GM12878 (cell line): ENCODE measurements around the gene HAAO. TPM values are rescaled to one million over a fixed set of nuclear protein-coding genes. Genes with fewer than 3 reads are reported as not detected.

ENCODE experiments used
- ATAC-seq: fragments of 200-7000 bp; cut with Tn5 transposase; 3 replicates; pipeline ENCODE4 v1.9.1; 2020; ENCODE audit warnings: mild to moderate bottlenecking, moderate library complexity
- BruUV-seq: library from RNA; stranded (reverse); fragments of 400-500 nt; replicated peaks from 2 replicates; lab custom pipeline; 2021; lab: Mats Ljungman, UMichigan
- CTCF ChIA-PET: fragments of 300-600 bp; sonication (Branson Sonifier 250); formaldehyde crosslinking; extraction: SDS; loops from one replicate; lab custom pipeline; 2021; ENCODE audit warnings: inconsistent platforms; lab: Yijun Ruan, JAX
- POLR2A ChIA-PET: fragments of 350-600 bp; formaldehyde crosslinking; extraction: SDS; loops from one replicate; lab custom pipeline; 2021; ENCODE audit warnings: inconsistent platforms; lab: Charles Lee
- RAD21 ChIA-PET: fragments of 300-600 bp; sonication (Branson Sonifier 250); formaldehyde crosslinking; loops from one replicate; lab custom pipeline; 2023; ENCODE audit warnings: antibody characterized with exemption; ENCODE audit not compliant: unreplicated experiment; lab: Charles Lee
- SMC1A ChIA-PET: fragments of 300-600 bp; sonication (Branson Sonifier 250); formaldehyde crosslinking; loops from one replicate; lab custom pipeline; 2023; ENCODE audit not compliant: unreplicated experiment, uncharacterized antibody; lab: Charles Lee
- DNase-seq: peaks from one replicate; pipeline ENCODE4 v3.0.0-alpha.2; 2011; ENCODE audit warnings: low read depth, low spot score
- FAIRE-seq: peaks from 3 replicates; lab custom pipeline; 2011; peaks lifted over from hg19 to GRCh38; lab: Jason Lieb, UNC
- H2AFZ ChIP-seq: 2 replicates; pipeline ENCODE4 v1.6.0; 2011; ENCODE audit warnings: low read depth, low read length, control low read depth; ENCODE audit not compliant: control insufficient read depth
- H3K27ac ChIP-seq: 2 replicates; pipeline ENCODE4 v1.5.1; 2011; ENCODE audit warnings: control low read depth; ENCODE audit not compliant: control insufficient read depth, insufficient read depth
- H3K27me3 ChIP-seq, 2 experiments: replicated peaks in 1 of 2; 2 replicates each; pipeline versions ENCODE4 v1.6.0 to v1.6.1; 2011; ENCODE audit warnings: low read length in 1 of 2; ENCODE audit not compliant: control insufficient read depth in 2 of 2, insufficient read depth in 2 of 2
- H3K36me3 ChIP-seq, 2 experiments: 2 replicates each; pipeline ENCODE4 v1.5.1; 2011; ENCODE audit warnings: low read length in 1 of 2; ENCODE audit not compliant: control insufficient read depth in 2 of 2, insufficient read depth in 2 of 2
- H3K4me1 ChIP-seq: 2 replicates; pipeline ENCODE4 v1.6.1; 2011; ENCODE audit warnings: mild to moderate bottlenecking, low read length, moderate library complexity, mixed read lengths; ENCODE audit not compliant: control insufficient read depth, insufficient read depth
- H3K4me2 ChIP-seq: 2 replicates; pipeline ENCODE4 v1.6.0; 2011; ENCODE audit warnings: control low read depth; ENCODE audit not compliant: control insufficient read depth, insufficient read depth
- H3K4me3 ChIP-seq: fragments of 200-600 bp; sonication (generic); 2 replicates; pipeline ENCODE4 v1.5.1; 2016
- H3K79me2 ChIP-seq: 2 replicates; pipeline ENCODE4 v1.6.0; 2011; ENCODE audit warnings: low read length; ENCODE audit not compliant: control insufficient read depth, insufficient read depth
- H3K9ac ChIP-seq: 2 replicates; pipeline ENCODE4 v1.8.0; 2011; ENCODE audit warnings: low read length, control low read depth, mixed read lengths; ENCODE audit not compliant: control insufficient read depth, insufficient read depth
- H3K9me3 ChIP-seq: replicated peaks from 3 replicates; pipeline ENCODE4 v1.5.1; 2011; ENCODE audit warnings: mild to moderate bottlenecking, low read length; ENCODE audit not compliant: control insufficient read depth, insufficient read depth
- H4K20me1 ChIP-seq: 2 replicates; pipeline ENCODE4 v1.6.0; 2011; ENCODE audit not compliant: control insufficient read depth, insufficient read depth
- HCFC1 ChIP-seq: fragments of 150-350 bp; IDR thresholded peaks from 2 replicates; pipeline ENCODE4 v1.6.1; 2014; ENCODE audit warnings: low read length
- IRF3 ChIP-seq: fragments of 450-650 bp; IDR thresholded peaks from 2 replicates; pipeline ENCODE4 v1.6.1; 2014; ENCODE audit warnings: mild to moderate bottlenecking
- KAT2A ChIP-seq: conservative IDR thresholded peaks from 2 replicates; pipeline ENCODE4 v1.6.1; 2011; ENCODE audit warnings: low read depth, low read length; ENCODE audit not compliant: control insufficient read depth
- NFXL1 ChIP-seq: fragments of 450-650 bp; IDR thresholded peaks from 2 replicates; pipeline ENCODE4 v1.6.1; 2017; ENCODE audit warnings: antibody characterized with exemption, mild to moderate bottlenecking, borderline replicate concordance
- ZNF622 ChIP-seq: fragments of 450-650 bp; IDR thresholded peaks from 2 replicates; pipeline ENCODE4 v1.6.1; 2017; ENCODE audit warnings: mild to moderate bottlenecking, inconsistent platforms
- WGBS: methylation state at CpG from one replicate; pipeline ENCODE4 v1.1.6; 2016; ENCODE audit warnings: low lambda C conversion rate; ENCODE audit not compliant: insufficient replicate concordance, insufficient coverage; ENCODE audit errors: missing lambda C conversion rate; 5-methylcytosine and 5-hydroxymethylcytosine counted together
- in situ Hi-C: fragments of 300-500 bp; cut with MboI; formaldehyde crosslinking; loops from 9 replicates; pipeline ENCODE4 v1.14.3; 2018; ENCODE audit warnings: mixed read lengths
- intact Hi-C: fragments of 100-400 bp; cut with micrococcal nuclease; formaldehyde crosslinking; loops from one replicate; pipeline ENCODE4 v1.14.2; 2022; ENCODE audit not compliant: unreplicated experiment
- polyA plus RNA-seq, 11 experiments: library from polyadenylated mRNA; depleted of rRNA in 4 of 11; unstranded in 6 of 11; stranded (reverse) in 5 of 11; fragments of >200 nt; fragmentation: Nextera tagmentation in 4 of 11; fragmentation: Illumina TruSeq in 1 of 11; extraction: Ambion mirVana in 4 of 11; extraction: Trizol in 1 of 11; gene quantifications; 1 replicate in 1 of 11; 2 replicates in 10 of 11; pipeline versions ENCODE4 v1.2.1 to v1.2.3, GENCODE V29; 2011 to 2016; ENCODE audit warnings: inconsistent platforms in 2 of 11, missing spikeins in 2 of 11, low read depth in 1 of 11
- total RNA-seq, 4 experiments: library from RNA; depleted of rRNA in 3 of 4; stranded (reverse); fragments of >200 nt in 3 of 4; fragmentation: Illumina TruSeq in 1 of 4; extraction: Trizol in 1 of 4; gene quantifications; 2 replicates each; pipeline versions ENCODE4 v1.2.1 to v1.2.3, GENCODE V29; 2013 to 2021
- TF ChIP-seq, protein P1 (sequence below): fragments of 450-650 bp; formaldehyde crosslinking; IDR thresholded peaks from 2 replicates; pipeline ENCODE4 v1.4.0; 2020; ENCODE audit warnings: mild to moderate bottlenecking, moderate library complexity
- TF ChIP-seq, protein P2 (sequence below): fragments of 450-650 bp; IDR thresholded peaks from 2 replicates; pipeline ENCODE4 v1.6.1; 2017; ENCODE audit warnings: mild to moderate bottlenecking, moderate library complexity
- TF ChIP-seq, protein P3 (sequence below): fragments of 450-650 bp; IDR thresholded peaks from 2 replicates; pipeline ENCODE4 v1.6.1; 2017; ENCODE audit warnings: antibody characterized with exemption, mild to moderate bottlenecking, moderate library complexity
- TF ChIP-seq, protein P4 (sequence below): IDR thresholded peaks from 2 replicates; pipeline ENCODE4 v1.6.1; 2012; ENCODE audit warnings: low read length, inconsistent platforms

HAAO gene
- total and polyA plus RNA-seq, 10 of the 15 experiments (the other 5 are each of a cell fraction or from before 2014, with no cell fraction given) = 4.3 to 58.7 (median 26.8) TPM

- Histone ChIP-seq H3K9ac (no peak overlapping the region), H3K4me3 (no peak overlapping the region), H3K27ac (no peak overlapping the region), H3K4me1 (peaks cover 42% of the 10 kb centered on the region), H3K27me3 (no peaks in the 10 kb centered on the region), H4K20me1 (no peaks in the 10 kb centered on the region), H3K79me2 (no peaks in the 10 kb centered on the region), H3K36me3 (no peaks in the 10 kb centered on the region), H2AFZ (no peak overlapping the region), H3K4me2 (no peak overlapping the region), H3K9me3 (no peaks in the 10 kb centered on the region)
- in situ Hi-C loops (no loop called here), intact Hi-C loops (loop anchor here (10.0 kb wide), 1 partner anchor 261 kb away; the partner anchor contains the start of gene KCNG3)
- ATAC-seq (no peak), DNase-seq (no peak), FAIRE-seq (no peak)
- ChIA-PET POLR2A (no interaction called here), RAD21 (interaction anchor here (1.5 kb wide), 1 partner anchor 60 kb away, joined by 4 read pairs; no protein-coding TSS in a partner anchor), SMC1A (interaction anchor here (1.2 to 3.0 kb wide), 3 partner anchors 11 to 19 kb away, joined by 3 to 7 read pairs (median 3); no protein-coding TSS in a partner anchor), CTCF (no interaction called here)
- 84% methylated on average over 10 of the region's 10 CpGs for WGBS
- no TSS peak for BruUV-seq
- no peak for TF ChIP-seq KAT2A
- TF ChIP-seq, protein P1, sequence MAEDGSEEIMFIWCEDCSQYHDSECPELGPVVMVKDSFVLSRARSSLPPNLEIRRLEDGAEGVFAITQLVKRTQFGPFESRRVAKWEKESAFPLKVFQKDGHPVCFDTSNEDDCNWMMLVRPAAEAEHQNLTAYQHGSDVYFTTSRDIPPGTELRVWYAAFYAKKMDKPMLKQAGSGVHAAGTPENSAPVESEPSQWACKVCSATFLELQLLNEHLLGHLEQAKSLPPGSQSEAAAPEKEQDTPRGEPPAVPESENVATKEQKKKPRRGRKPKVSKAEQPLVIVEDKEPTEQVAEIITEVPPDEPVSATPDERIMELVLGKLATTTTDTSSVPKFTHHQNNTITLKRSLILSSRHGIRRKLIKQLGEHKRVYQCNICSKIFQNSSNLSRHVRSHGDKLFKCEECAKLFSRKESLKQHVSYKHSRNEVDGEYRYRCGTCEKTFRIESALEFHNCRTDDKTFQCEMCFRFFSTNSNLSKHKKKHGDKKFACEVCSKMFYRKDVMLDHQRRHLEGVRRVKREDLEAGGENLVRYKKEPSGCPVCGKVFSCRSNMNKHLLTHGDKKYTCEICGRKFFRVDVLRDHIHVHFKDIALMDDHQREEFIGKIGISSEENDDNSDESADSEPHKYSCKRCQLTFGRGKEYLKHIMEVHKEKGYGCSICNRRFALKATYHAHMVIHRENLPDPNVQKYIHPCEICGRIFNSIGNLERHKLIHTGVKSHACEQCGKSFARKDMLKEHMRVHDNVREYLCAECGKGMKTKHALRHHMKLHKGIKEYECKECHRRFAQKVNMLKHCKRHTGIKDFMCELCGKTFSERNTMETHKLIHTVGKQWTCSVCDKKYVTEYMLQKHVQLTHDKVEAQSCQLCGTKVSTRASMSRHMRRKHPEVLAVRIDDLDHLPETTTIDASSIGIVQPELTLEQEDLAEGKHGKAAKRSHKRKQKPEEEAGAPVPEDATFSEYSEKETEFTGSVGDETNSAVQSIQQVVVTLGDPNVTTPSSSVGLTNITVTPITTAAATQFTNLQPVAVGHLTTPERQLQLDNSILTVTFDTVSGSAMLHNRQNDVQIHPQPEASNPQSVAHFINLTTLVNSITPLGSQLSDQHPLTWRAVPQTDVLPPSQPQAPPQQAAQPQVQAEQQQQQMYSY (CRISPR knock-in tag) = no peak
- TF ChIP-seq, protein P2, sequence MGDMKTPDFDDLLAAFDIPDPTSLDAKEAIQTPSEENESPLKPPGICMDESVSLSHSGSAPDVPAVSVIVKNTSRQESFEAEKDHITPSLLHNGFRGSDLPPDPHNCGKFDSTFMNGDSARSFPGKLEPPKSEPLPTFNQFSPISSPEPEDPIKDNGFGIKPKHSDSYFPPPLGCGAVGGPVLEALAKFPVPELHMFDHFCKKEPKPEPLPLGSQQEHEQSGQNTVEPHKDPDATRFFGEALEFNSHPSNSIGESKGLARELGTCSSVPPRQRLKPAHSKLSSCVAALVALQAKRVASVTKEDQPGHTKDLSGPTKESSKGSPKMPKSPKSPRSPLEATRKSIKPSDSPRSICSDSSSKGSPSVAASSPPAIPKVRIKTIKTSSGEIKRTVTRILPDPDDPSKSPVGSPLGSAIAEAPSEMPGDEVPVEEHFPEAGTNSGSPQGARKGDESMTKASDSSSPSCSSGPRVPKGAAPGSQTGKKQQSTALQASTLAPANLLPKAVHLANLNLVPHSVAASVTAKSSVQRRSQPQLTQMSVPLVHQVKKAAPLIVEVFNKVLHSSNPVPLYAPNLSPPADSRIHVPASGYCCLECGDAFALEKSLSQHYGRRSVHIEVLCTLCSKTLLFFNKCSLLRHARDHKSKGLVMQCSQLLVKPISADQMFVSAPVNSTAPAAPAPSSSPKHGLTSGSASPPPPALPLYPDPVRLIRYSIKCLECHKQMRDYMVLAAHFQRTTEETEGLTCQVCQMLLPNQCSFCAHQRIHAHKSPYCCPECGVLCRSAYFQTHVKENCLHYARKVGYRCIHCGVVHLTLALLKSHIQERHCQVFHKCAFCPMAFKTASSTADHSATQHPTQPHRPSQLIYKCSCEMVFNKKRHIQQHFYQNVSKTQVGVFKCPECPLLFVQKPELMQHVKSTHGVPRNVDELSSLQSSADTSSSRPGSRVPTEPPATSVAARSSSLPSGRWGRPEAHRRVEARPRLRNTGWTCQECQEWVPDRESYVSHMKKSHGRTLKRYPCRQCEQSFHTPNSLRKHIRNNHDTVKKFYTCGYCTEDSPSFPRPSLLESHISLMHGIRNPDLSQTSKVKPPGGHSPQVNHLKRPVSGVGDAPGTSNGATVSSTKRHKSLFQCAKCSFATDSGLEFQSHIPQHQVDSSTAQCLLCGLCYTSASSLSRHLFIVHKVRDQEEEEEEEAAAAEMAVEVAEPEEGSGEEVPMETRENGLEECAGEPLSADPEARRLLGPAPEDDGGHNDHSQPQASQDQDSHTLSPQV = no peak
- TF ChIP-seq NFXL1 = no peak
- no peak for TF ChIP-seq IRF3
- TF ChIP-seq, protein P3, sequence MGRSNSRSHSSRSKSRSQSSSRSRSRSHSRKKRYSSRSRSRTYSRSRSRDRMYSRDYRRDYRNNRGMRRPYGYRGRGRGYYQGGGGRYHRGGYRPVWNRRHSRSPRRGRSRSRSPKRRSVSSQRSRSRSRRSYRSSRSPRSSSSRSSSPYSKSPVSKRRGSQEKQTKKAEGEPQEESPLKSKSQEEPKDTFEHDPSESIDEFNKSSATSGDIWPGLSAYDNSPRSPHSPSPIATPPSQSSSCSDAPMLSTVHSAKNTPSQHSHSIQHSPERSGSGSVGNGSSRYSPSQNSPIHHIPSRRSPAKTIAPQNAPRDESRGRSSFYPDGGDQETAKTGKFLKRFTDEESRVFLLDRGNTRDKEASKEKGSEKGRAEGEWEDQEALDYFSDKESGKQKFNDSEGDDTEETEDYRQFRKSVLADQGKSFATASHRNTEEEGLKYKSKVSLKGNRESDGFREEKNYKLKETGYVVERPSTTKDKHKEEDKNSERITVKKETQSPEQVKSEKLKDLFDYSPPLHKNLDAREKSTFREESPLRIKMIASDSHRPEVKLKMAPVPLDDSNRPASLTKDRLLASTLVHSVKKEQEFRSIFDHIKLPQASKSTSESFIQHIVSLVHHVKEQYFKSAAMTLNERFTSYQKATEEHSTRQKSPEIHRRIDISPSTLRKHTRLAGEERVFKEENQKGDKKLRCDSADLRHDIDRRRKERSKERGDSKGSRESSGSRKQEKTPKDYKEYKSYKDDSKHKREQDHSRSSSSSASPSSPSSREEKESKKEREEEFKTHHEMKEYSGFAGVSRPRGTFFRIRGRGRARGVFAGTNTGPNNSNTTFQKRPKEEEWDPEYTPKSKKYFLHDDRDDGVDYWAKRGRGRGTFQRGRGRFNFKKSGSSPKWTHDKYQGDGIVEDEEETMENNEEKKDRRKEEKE = no peak
- TF ChIP-seq, protein P4, sequence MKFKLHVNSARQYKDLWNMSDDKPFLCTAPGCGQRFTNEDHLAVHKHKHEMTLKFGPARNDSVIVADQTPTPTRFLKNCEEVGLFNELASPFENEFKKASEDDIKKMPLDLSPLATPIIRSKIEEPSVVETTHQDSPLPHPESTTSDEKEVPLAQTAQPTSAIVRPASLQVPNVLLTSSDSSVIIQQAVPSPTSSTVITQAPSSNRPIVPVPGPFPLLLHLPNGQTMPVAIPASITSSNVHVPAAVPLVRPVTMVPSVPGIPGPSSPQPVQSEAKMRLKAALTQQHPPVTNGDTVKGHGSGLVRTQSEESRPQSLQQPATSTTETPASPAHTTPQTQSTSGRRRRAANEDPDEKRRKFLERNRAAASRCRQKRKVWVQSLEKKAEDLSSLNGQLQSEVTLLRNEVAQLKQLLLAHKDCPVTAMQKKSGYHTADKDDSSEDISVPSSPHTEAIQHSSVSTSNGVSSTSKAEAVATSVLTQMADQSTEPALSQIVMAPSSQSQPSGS = no peak
- no peak for TF ChIP-seq HCFC1
- no peak for TF ChIP-seq ZNF622
Measured at GRCh38 chr2:42756150-42756775, 36.1 kb downstream of the HAAO start.
